T-cell (primary cell): ENCODE data around the gene LARP1. TPM values are rescaled to one million over a fixed set of nuclear protein-coding genes. Genes with fewer than 3 reads are reported as not detected.
"Not testable (repeated sequence)": the region's sequence is repeated elsewhere in the genome, so short reads cannot be mapped to it uniquely, and the experiment has no call there.

Source experiments
- ATAC-seq, 4 experiments: fragments of 200-7000 bp in 3 of 4; fragments of 150-1000 bp in 1 of 4; cut with Tn5 transposase; replicated peaks in 1 of 4; 1 replicate in 3 of 4; 2 replicates in 1 of 4; pipeline ENCODE4 v1.10.0; 2021; ENCODE audit warnings: moderate library complexity in 3 of 4, mild to moderate bottlenecking in 2 of 4, moderate number of reproducible peaks in 1 of 4
- CTCF ChIA-PET, 2 donors: fragments of 300-600 bp; sonication (Branson Sonifier 250); formaldehyde crosslinking; loops; one replicate each; lab custom pipeline; 2022; ENCODE audit warnings: antibody characterized with exemption in 2 of 2; lab: Charles Lee
- POLR2A ChIA-PET, 2 donors: fragments of 300-600 bp; sonication (Branson Sonifier 250); formaldehyde crosslinking; loops; one replicate each; lab custom pipeline; 2022; ENCODE audit warnings: antibody characterized with exemption in 2 of 2; lab: Charles Lee
- DNase-seq, 35 experiments: peaks; one replicate each; pipeline versions ENCODE4 v3.0.0 to v3.0.0-alpha.2; 2013 to 2023
- H3K27ac ChIP-seq: one replicate; pipeline ENCODE4 v1.5.1; 2013; ENCODE audit warnings: low read length
- H3K27me3 ChIP-seq, 2 experiments: replicated peaks in 1 of 2; 1 replicate in 1 of 2; 2 replicates in 1 of 2; pipeline versions ENCODE4 v1.6.1 to v1.7.0; 2013; ENCODE audit warnings: low read length in 1 of 2, mixed read lengths in 1 of 2; ENCODE audit not compliant: control insufficient read depth in 2 of 2, insufficient read depth in 2 of 2; ENCODE audit errors: extremely low read depth in 1 of 2
- H3K36me3 ChIP-seq, 2 donors: 1 replicate in 1 of 2; 2 replicates in 1 of 2; pipeline versions ENCODE4 v1.6.1 to v1.7.0; 2013; ENCODE audit warnings: low read length in 1 of 2; ENCODE audit not compliant: control insufficient read depth in 2 of 2, insufficient read depth in 1 of 2; ENCODE audit errors: extremely low read depth in 1 of 2
- H3K4me1 ChIP-seq, 2 experiments: 1 replicate in 1 of 2; 2 replicates in 1 of 2; pipeline versions ENCODE4 v1.6.1 to v1.7.0; 2013; ENCODE audit warnings: low read length in 2 of 2, mixed read lengths in 1 of 2; ENCODE audit not compliant: insufficient read depth in 2 of 2, control insufficient read depth in 1 of 2; ENCODE audit errors: extremely low read depth in 1 of 2
- H3K4me3 ChIP-seq, 2 donors: 1 replicate in 1 of 2; 2 replicates in 1 of 2; pipeline versions ENCODE4 v1.5.1 to v1.7.0; 2013; ENCODE audit warnings: mild to moderate bottlenecking in 2 of 2, low read length in 1 of 2, moderate library complexity in 1 of 2; ENCODE audit not compliant: control insufficient read depth in 1 of 2; ENCODE audit errors: extremely low read depth in 1 of 2
- H3K9me3 ChIP-seq: 2 replicates; pipeline ENCODE4 v1.7.0; 2013
- H3K27ac Mint-ChIP-seq, 2 donors: one replicate each; pipeline ENCODE4 v1.8.0; 2020 to 2021; ENCODE audit warnings: mild to moderate bottlenecking in 2 of 2, mixed read lengths in 2 of 2
- H3K27me3 Mint-ChIP-seq, 2 donors: one replicate each; pipeline ENCODE4 v1.8.0; 2021 to 2022; ENCODE audit warnings: mixed read lengths in 2 of 2
- H3K36me3 Mint-ChIP-seq: one replicate; pipeline ENCODE4 v1.8.0; 2021; ENCODE audit warnings: mixed read lengths
- H3K4me1 Mint-ChIP-seq, 3 donors: one replicate each; pipeline ENCODE4 v1.8.0; 2020 to 2022; ENCODE audit warnings: mixed read lengths in 3 of 3, mild to moderate bottlenecking in 1 of 3
- H3K4me3 Mint-ChIP-seq, 3 donors: one replicate each; pipeline ENCODE4 v1.8.0; 2020 to 2022; ENCODE audit warnings: mild to moderate bottlenecking in 3 of 3, mixed read lengths in 3 of 3, moderate library complexity in 3 of 3
- H3K9me3 Mint-ChIP-seq, 3 donors: one replicate each; pipeline ENCODE4 v1.8.0; 2020 to 2022; ENCODE audit warnings: mixed read lengths in 3 of 3
- WGBS: methylation state at CpG from one replicate; pipeline ENCODE4 v1.1.5; 2013; ENCODE audit warnings: missing lambda C conversion rate; ENCODE audit not compliant: insufficient coverage; 5-methylcytosine and 5-hydroxymethylcytosine counted together
- total RNA-seq, 35 experiments: library from RNA in 6 of 35; stranded (reverse) in 6 of 35; fragments of 120-200 nt in 1 of 35; gene quantifications; one replicate each; pipeline versions ENCODE4 v1.2.1 to v1.2.4 and lab custom pipeline; 2013 to 2026

LARP1 gene
- total RNA-seq, 5 donors from 2014 or later (not counting 1 experiment from before 2014, with no cell fraction given), result 137 to 201 (median 182) TPM

- Histone ChIP-seq H3K4me3 (no peak overlapping the region), H3K27ac (no peak overlapping the region), H3K9me3 (no peaks in the 10 kb centered on the region), H3K4me1 (no peaks in the 10 kb centered on the region), H3K27me3 (no peaks in the 10 kb centered on the region), H3K36me3 (no peaks in the 10 kb centered on the region)
- ChIA-PET POLR2A (no interaction called here), CTCF (interaction anchor here in 1 of 2 donors (0.6 kb wide), 1 partner anchor 22 kb away, joined by 4 read pairs; no protein-coding TSS in a partner anchor)
- Mint-ChIP-seq H3K4me1 (no peaks in the 10 kb centered on the region), H3K4me3 (no peak overlapping the region), H3K27ac (peak overlapping the region in 1 of 2 donors; percentile 28), H3K9me3 (no peaks in the 10 kb centered on the region), H3K27me3 (peaks cover 0 to 2% of the 10 kb centered on the region in 2 donors), H3K36me3 (no peaks in the 10 kb centered on the region)
- WGBS, result 88% methylated on average over 4 of the region's 4 CpGs
- no peak for ATAC-seq
- DNase-seq, result no peak
Observed at GRCh38 chr5:154741415-154741814, 13.8 kb upstream of the LARP1 start.

- H3K4me1 Mint-ChIP-seq, result no peaks in the 10 kb centered on the region
- no peak overlapping the region for H3K4me3 Mint-ChIP-seq
- WGBS, result 92% methylated on average over 6 of the region's 7 CpGs
Observed at GRCh38 chr5:154743812-154744211, 11.4 kb upstream of the LARP1 start.

DNA sequence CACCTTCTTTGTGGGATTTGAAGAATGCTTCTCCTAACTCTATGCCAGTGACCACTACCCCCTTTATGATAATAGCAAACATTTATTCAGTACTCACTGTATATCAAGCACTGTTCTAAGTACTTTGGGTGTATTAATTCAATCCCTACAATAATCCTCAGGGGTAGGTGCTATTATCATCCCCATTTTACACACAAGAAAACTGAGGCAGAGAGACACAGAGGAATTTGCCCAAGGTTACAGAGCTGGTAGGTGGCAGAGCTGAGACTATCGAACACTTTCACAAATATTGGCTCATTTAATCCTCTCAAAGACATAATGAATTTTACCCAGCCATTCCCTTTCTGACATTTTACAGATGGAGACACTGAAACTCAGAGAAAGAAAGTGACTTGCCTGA lies 9.8 kb upstream of the LARP1 start:
- Mint-ChIP-seq H3K27ac (no peak overlapping the region), H3K27me3 (peaks cover 0 to 2% of the 10 kb centered on the region in 2 donors), H3K36me3 (no peaks in the 10 kb centered on the region), H3K4me1 (no peaks in the 10 kb centered on the region), H3K9me3 (no peaks in the 10 kb centered on the region), H3K4me3 (no peak overlapping the region)
- POLR2A ChIA-PET, result no interaction called here
- WGBS, result 100% methylated on average over 1 of the region's 1 CpG
- H3K4me3 ChIP-seq, result no peak overlapping the region
- CTCF ChIA-PET, result no interaction called here
- H3K27me3 ChIP-seq, result peaks cover 0 to 3% of the 10 kb centered on the region in 2 experiments
- no peaks in the 10 kb centered on the region for H3K4me1 ChIP-seq
- DNase-seq (no peak), ATAC-seq (no peak)
- H3K9me3 ChIP-seq, result no peaks in the 10 kb centered on the region
- no peaks in the 10 kb centered on the region for H3K36me3 ChIP-seq
- no peak overlapping the region for H3K27ac ChIP-seq

More at GRCh38 chr5:154743812-154744211, 11.4 kb upstream of the LARP1 start:
- no peak overlapping the region for H3K4me3 ChIP-seq
- no peak for DNase-seq
- Mint-ChIP-seq H3K36me3 (no peaks in the 10 kb centered on the region), H3K9me3 (no peaks in the 10 kb centered on the region), H3K27ac (no peak overlapping the region), H3K27me3 (peaks cover 0 to 2% of the 10 kb centered on the region in 2 donors)
- no peak for ATAC-seq
- ChIA-PET CTCF (no interaction called here), POLR2A (no interaction called here)
- no peaks in the 10 kb centered on the region for H3K9me3 ChIP-seq
- H3K36me3 ChIP-seq, result no peaks in the 10 kb centered on the region
- peaks cover 0 to 3% of the 10 kb centered on the region in 2 experiments for H3K27me3 ChIP-seq
- no peaks in the 10 kb centered on the region for H3K4me1 ChIP-seq
- H3K27ac ChIP-seq, result no peak overlapping the region

DNA sequence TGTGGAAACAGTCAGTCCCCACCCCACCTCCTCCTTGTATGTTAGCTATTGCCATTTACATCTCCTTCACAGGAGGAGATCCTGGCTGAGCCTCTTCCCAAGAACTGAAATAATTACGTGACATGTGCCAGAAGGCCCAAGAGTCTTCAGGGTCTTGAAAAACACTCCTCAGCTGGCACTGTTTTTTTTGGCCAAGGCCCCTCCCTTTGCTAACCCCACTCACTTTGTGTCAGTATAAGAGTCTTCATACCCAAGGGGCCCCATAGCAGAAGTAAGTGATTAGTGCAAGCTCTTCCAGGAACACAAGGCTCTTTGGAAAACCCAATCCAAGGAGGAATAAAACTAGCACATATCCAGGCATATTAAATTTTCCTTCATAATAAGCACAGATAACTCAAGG lies 5.7 kb upstream of the LARP1 start:
- H3K36me3 ChIP-seq, result no peaks in the 10 kb centered on the region
- ATAC-seq (no peak), DNase-seq (no peak)
- peaks cover 6 to 11% of the 10 kb centered on the region in 2 experiments for H3K4me1 ChIP-seq
- Mint-ChIP-seq H3K9me3 (no peaks in the 10 kb centered on the region), H3K27me3 (no peaks in the 10 kb centered on the region), H3K27ac (no peak overlapping the region), H3K4me3 (no peak overlapping the region), H3K4me1 (peaks cover 12 to 14% (median 13%) of the 10 kb centered on the region in 3 donors), H3K36me3 (no peaks in the 10 kb centered on the region)
- 78% methylated on average over 1 of the region's 1 CpG for WGBS
- ChIA-PET POLR2A (interaction anchor here (0.6 to 0.8 kb wide), 2 partner anchors 32 to 111 kb away, joined by 3 read pairs; no protein-coding TSS in a partner anchor), CTCF (no interaction called here)
- no peak overlapping the region for H3K27ac ChIP-seq
- peaks cover 0 to 3% of the 10 kb centered on the region in 2 experiments for H3K27me3 ChIP-seq
- H3K9me3 ChIP-seq, result no peaks in the 10 kb centered on the region
- H3K4me3 ChIP-seq, result no peak overlapping the region

GRCh38 chr5:154750641-154751040 lies 4.5 kb upstream of the LARP1 start:
- H3K4me1 ChIP-seq, result peaks cover 9 to 14% of the 10 kb centered on the region in 2 experiments
- H3K27ac ChIP-seq, H3K4me3 Mint-ChIP-seq, POLR2A ChIA-PET, ATAC-seq, H3K36me3 Mint-ChIP-seq, H3K27me3 Mint-ChIP-seq, H3K36me3 ChIP-seq, DNase-seq, H3K9me3 ChIP-seq, H3K27me3 ChIP-seq, H3K9me3 Mint-ChIP-seq, CTCF ChIA-PET, H3K27ac Mint-ChIP-seq, H3K4me3 ChIP-seq: not testable (repeated sequence)
- 100% methylated on average over 1 of the region's 2 CpGs for WGBS
- H3K4me1 Mint-ChIP-seq, result peaks cover 14 to 16% (median 16%) of the 10 kb centered on the region in 3 donors

DNA sequence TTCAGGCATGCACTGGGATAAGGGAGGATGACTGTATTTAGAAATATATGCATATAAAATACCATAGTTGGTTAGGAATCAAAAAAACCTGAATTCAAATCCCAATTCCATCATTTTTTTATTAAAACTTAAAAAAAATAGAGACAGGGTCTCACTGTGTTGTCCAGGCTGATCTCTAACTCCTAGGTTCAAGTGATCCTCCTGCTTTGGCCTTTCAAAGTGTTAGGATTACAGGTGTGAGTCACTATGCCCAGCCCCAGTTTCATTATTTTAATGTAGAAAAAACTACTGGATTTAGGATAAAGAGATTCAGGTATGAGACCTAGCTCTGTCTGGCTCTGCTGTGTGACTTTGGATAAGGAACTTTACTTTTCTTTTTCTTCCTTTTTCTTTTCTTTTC lies 3.3 kb upstream of the LARP1 start:
- Histone ChIP-seq H3K36me3 (no peaks in the 10 kb centered on the region), H3K4me3 (no peak overlapping the region), H3K4me1 (peaks cover 9 to 14% of the 10 kb centered on the region in 2 experiments), H3K9me3 (no peaks in the 10 kb centered on the region), H3K27ac (no peak overlapping the region), H3K27me3 (peaks cover 0 to 3% of the 10 kb centered on the region in 2 experiments)
- Mint-ChIP-seq H3K4me1 (peaks cover 14 to 22% (median 18%) of the 10 kb centered on the region in 3 donors), H3K4me3 (no peak overlapping the region), H3K9me3 (no peaks in the 10 kb centered on the region), H3K36me3 (no peaks in the 10 kb centered on the region), H3K27ac (no peak overlapping the region), H3K27me3 (no peaks in the 10 kb centered on the region)
- no peak for DNase-seq
- no peak for ATAC-seq
- ChIA-PET CTCF (interaction anchor here in 1 of 2 donors (0.6 kb wide), 1 partner anchor 63 kb away, joined by 3 read pairs; no protein-coding TSS in a partner anchor), POLR2A (no interaction called here)
